Spleen (tissue), 7 donors: ENCODE data around the gene PCDHB1.

Experiments used
- CTCF ChIP-seq, 11 experiments: fragments of 200-600 bp in 7 of 11; fragments of 450-650 bp in 4 of 11; sonication (generic) in 4 of 11; IDR thresholded peaks in 8 of 11; conservative IDR thresholded peaks in 3 of 11; 1 replicate in 7 of 11; 2 replicates in 4 of 11; pipeline versions ENCODE4 v1.4.0 to v1.8.0; 2016 to 2021; ENCODE audit warnings: antibody characterized with exemption in 11 of 11, inconsistent platforms in 4 of 11, mild to moderate bottlenecking in 1 of 11
- POLR2AphosphoS5 ChIP-seq, 3 donors: sonication (generic); formaldehyde crosslinking; IDR thresholded peaks; one replicate each; pipeline ENCODE4 v1.5.1; 2017; ENCODE audit warnings: antibody characterized with exemption in 3 of 3
- donor health status: DM: no; HTN: no; CAD: no; lungs with moderate emphysema.
- donor health status: DM: no; HTN: no; CAD: no.
- donor health status: DM: no; HTN: no; CAD: no.

- TF ChIP-seq CTCF (IDR thresholded peaks at IDR 0.05 in 8 of 11, conservative IDR thresholded peaks at IDR 0.05 in 3 of 11) (no peak), POLR2AphosphoS5 (IDR thresholded peaks at IDR 0.05) (no peak)
Observed at GRCh38 chr5:141022384-141022783, 28.8 kb upstream of the PCDHB1 start.
